GM20000 (cell line): Measurements from ENCODE around the gene SNTG2.

ENCODE experiments used
- DNase-seq: peaks from one replicate; pipeline ENCODE4 v3.0.0; 2012; ENCODE audit warnings: low spot score
- TF ChIP-seq, protein P1 (sequence below): IDR thresholded peaks from 2 replicates; pipeline ENCODE4 v1.5.1; 2012; ENCODE audit warnings: mild to moderate bottlenecking, control low read depth; ENCODE audit errors: extremely low read depth, missing control alignments

Gene SNTG2

DNA sequence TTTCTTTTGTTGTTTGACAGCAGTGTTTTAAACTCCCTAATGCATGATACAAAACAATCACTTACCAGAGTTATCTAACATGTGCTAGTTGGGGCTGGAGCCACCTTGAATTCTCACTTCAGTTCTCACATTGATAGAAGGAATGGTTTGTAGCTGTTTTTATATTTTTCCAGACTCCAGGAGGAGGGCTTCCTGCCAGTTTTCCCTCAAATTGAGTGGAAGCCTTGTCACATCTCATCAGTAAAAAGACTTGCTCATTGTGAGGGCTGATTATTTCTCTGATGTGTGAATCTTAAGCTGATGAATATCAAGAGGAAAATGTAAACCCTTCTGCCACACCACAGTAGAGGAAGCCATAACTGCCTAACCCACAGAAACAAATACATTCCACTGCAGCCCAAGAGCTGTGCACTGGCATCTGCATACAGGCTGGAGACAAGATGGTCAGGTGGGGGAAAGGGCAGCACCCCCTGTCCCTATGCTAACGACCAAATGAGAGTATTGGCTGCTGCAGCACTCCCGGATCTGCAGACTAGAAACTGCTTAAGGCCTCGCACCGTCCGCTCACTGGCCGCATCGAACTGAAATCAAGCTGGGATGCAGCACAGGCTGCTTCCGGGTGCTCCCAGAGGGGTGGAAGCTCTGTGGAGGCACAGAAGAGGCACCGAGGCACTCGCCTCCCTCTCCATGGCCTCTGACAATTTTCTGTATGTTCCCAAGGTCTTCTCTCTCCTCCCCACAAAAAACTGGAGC, 388.9 kb downstream of the SNTG2 start:
- DNase-seq: no peak
- TF ChIP-seq, protein P1, sequence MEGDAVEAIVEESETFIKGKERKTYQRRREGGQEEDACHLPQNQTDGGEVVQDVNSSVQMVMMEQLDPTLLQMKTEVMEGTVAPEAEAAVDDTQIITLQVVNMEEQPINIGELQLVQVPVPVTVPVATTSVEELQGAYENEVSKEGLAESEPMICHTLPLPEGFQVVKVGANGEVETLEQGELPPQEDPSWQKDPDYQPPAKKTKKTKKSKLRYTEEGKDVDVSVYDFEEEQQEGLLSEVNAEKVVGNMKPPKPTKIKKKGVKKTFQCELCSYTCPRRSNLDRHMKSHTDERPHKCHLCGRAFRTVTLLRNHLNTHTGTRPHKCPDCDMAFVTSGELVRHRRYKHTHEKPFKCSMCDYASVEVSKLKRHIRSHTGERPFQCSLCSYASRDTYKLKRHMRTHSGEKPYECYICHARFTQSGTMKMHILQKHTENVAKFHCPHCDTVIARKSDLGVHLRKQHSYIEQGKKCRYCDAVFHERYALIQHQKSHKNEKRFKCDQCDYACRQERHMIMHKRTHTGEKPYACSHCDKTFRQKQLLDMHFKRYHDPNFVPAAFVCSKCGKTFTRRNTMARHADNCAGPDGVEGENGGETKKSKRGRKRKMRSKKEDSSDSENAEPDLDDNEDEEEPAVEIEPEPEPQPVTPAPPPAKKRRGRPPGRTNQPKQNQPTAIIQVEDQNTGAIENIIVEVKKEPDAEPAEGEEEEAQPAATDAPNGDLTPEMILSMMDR: no peak

GRCh38 chr2:1340141-1340512, 389.5 kb downstream of the SNTG2 start:
- TF ChIP-seq, protein P1: no peak
- DNase-seq: no peak

- no peak for DNase-seq
- TF ChIP-seq, protein P1: no peak
These were observed 390.9 kb downstream of the SNTG2 start for GRCh38 chr2:1341404-1342120.

GRCh38 chr2:1348789-1349188, 398.1 kb downstream of the SNTG2 start:
- TF ChIP-seq, protein P1: no peak
- DNase-seq: no peak

- DNase-seq: no peak
- TF ChIP-seq, protein P1: no peak
These were observed 399.5 kb downstream of the SNTG2 start for GRCh38 chr2:1350111-1350510.

DNA sequence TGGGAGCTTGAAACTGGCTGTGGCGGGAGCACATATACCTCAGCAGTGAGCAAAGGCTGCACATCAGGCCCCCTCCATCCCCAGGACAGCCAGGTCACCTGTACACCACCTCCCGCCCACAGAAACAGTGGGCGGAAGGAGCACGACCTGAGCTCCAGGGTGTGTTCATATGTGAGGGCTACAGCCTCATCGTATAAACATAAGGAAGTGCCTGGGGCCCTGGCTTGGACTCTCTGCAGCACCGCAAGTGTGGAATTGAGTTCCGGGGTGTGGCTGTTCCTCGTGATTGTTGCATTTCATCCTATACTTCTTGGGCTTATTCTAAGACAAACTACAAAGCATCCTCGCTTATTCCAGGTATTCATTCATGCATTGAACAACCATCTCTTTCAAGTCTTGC, 402.5 kb downstream of the SNTG2 start:
- TF ChIP-seq, protein P1: no peak
- DNase-seq: no peak

DNA sequence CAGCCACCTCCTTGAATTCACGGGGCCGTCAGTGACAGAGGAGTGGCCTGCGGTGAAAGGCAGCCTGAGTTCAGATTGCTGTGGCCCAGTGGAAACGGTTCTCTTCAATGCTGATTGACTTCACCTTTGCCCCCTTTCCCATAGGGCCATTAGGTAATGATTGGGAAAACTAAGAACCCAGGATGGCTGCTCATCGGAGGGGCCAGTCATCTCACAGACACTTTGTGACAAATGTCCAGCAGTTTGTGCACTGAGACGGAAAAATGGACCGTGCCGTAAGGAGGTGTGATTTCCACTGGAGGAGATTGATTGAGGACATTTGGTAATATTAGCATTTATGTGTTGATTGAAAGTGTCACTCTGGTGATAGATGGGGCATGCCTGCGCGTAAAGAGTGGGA, 402.9 kb downstream of the SNTG2 start:
- DNase-seq: no peak

More for the DNA sequence above, 402.9 kb downstream of the SNTG2 start:
- TF ChIP-seq, protein P1: no peak
